HG03066 (cell line): Measurements from ENCODE around the gene CPAMD8.

Experiments
- ATAC-seq: cut with Tn5 transposase; IDR thresholded peaks from one replicate; pipeline ENCODE4 v1.9.1; 2021; ENCODE audit warnings: low read depth; ENCODE audit not compliant: unreplicated experiment

CPAMD8 gene

DNA sequence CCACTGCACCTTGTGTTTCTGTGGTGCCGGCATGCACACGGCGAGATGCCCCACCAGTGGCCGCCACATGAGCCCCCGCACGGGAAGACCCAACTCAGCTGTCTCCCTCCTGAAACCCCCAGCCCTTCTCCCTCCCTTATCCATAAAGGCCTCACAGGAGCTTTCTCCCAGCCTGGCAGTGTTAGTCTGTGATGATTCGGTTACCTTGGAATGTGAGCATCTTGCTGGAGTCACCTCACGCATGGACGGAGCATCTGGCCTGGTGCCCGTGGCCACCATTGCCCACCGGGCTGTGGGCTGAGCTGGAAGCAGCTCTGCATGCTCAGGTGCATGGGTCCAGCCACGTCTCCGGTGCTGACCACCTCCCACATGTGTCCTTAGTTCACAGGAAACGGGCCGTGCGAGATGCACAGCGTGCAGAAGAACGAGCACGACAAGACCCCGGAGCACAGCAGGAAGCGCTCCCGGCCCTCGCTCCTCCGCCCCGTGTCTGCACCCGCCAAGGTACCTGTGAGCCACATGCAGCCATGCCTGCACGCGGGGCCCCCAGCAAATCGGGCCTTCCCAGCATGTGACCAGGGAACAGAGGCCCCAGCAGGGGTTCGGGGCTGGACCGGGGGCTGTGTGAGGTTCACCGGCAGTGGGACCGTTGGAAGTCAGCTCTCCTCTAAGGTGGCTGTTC is 175.4 kb downstream of the CPAMD8 start:
- ATAC-seq: no peak

DNA sequence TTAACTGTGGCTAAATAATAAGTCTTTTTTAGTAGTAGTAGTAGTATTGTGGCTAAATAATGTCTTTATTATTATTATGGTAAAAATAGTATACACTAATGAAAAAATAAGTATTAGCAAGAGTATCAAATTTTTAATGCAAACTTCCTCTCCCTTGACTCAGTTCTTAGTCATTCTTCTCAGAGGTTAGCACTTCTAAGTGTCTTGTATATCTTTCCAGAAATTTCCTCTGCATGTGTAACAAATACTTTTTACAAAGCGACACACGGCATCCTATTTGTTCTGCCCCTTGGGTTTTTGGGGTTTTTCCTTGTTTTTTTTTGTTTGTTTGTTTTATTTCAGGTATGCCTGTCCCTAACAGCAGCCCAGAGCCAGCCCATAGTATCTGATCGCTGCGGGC is 176.5 kb downstream of the CPAMD8 start:
- no peak for ATAC-seq

DNA sequence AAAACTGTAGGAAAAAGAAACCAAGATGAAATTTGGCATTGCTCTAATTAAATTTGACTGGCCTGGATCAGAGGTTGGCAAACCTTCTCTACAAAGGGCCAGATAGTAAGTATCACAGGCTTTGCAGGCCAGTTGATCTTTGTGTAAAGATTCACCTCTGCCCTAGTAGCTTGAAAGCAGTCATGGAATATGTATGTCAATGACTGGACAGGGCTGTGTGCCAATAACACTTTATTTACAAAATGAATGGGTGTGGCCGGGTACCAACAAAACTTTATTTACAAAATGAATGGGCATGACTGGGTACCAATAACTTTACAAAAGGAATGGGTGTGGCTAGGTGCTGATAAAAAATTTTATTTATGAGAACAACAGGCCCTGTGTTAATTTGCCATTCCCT is 177.4 kb downstream of the CPAMD8 start:
- no peak for ATAC-seq

DNA sequence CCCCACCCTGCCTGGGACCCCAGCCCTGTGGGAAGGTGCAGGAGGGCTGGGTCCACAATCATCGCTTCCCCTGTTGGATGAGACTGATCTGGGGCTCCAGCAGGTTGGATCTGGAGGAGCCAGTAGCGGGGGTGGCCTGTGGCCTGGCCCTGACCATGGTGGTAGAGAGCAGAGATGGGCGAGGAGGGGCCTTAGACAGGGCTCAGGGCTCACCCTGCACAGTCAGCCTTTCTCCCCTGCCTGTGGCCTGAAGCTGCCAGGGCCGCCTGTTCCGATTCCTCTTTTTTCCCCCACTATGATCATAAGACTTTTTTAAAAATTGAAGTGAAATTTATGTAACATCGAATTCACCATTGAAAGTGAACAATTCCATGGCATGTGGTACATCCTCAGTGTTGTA is 179.2 kb downstream of the CPAMD8 start:
- ATAC-seq: no peak

DNA sequence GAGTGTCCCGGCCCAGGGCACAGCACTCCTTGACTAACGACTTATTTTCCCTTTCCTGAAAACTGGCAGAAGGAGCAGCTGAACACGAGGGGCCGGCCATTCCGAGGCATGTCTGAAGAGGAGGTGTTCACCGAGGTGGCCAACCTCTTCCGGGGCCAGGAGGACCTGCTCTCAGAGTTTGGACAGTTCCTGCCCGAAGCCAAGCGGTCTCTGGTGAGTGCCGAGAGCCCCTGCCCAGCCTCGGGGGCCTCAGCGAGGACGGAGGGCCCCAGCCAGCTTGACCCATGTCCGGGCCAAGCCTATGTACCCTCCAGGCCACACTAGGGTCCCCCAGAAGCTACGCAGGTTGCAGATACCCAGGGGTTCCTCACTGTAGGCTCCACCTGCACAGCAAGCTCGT is 179.7 kb downstream of the CPAMD8 start:
- no peak for ATAC-seq
